NCI-H2171 (cell line): ENCODE measurements around the gene EGFL8.
A peak's percentile ranks its signal among the peaks of the same experiment; 100 is the strongest.
"Not testable (repeated sequence)": the region's sequence is repeated elsewhere in the genome, so short reads cannot be mapped to it uniquely, and the experiment has no call there.

Source experiments
- DNase-seq: peaks from one replicate; lab custom pipeline; 2025; lab: John Stamatoyannopoulos, UW

Gene EGFL8

DNA sequence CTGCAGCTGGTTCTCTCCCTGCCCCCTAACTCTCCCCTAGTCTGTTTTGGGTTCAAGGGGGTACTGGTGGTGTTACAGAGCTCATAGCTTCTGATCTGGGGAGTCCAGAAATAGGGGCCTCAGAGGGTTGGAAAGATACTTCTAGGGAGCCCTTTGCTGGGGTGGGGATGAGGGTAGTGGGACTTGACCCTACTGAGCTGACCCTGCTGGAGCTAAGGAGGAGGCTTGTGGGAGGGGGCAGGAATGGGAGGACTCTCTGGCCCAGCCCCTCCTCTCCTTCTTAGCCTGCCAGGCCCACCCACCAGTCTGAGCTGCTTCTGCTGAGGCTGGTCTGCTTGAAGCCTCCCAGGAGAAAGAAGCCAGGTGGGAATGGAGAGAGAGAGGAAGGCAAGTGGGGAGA, at the start of gene EGFL8:
Gene EGFL8, plus strand, starts transcription at position 301 of the 400 bp plus-strand sequence. CDS start 1,571 bp downstream, outside the sequence.
- no peak for DNase-seq

DNA sequence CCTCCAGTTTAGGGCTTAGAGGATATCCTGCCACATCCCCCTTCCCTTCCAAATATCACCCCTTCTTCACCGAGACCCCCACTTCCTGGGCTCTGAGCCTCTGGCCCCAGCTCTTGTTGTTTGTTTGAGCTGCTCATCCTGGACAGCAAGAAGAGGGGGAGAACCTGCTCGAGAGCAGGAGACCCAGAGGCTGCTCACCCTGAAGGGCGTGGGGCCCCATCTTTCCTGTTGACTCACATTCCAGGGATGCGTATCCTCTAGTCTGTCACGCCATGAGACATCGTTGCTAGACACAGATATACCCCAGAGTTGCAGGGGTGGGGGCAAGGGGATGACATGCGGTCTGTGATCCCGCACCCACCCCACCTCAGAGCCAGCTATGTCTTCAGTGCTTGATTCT, 49.6 kb upstream of the EGFL8 start:
- DNase-seq: no peak

- no peak for DNase-seq
Observed at GRCh38 chr6:32115623-32116022, 48.8 kb upstream of the EGFL8 start.

GRCh38 chr6:32116674-32117073, 47.7 kb upstream of the EGFL8 start:
- DNase-seq: no peak

GRCh38 chr6:32117461-32117860, 46.9 kb upstream of the EGFL8 start:
- no peak for DNase-seq

DNA sequence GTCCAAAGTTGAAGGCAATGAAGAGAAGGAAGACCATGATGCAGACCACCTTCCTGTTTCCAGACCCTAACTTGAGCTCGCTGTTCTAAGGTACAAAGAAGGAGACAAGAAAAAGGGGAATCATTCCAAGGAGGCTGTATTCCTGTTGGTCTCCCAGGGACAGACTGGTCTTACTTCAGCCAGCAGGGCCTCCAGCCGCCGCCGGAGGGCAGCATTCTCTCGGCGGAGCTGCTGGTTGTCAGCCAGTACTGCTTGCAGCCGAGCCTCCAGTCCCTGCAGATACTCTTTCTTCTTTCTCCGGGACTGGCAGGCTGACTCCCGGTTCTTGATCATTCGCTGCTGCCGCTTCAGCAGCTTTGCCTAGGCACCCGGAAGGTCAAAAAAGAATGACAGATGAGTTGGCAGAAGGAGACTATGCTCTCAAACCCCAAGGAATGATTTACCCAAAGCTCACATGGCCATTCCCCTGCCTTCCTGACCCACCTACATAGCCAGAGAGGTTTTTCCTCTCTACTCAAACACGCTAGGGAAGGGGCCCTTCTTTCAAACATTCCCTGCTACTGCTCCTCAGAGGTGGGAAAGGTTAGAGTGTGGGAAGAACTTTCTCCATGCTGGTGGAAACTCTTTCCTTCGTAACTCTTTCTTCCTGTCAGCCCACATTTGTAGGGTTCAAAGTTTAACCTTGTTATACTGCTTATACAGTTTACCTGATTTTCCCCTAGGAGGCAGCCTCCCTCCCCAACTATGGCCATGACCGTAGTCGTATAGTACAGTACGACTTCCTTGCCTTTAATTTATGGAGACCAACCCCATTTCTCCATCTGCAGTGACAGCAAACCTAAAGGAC, 45.4 kb upstream of the EGFL8 start:
- peak; percentile 47 for DNase-seq

DNA sequence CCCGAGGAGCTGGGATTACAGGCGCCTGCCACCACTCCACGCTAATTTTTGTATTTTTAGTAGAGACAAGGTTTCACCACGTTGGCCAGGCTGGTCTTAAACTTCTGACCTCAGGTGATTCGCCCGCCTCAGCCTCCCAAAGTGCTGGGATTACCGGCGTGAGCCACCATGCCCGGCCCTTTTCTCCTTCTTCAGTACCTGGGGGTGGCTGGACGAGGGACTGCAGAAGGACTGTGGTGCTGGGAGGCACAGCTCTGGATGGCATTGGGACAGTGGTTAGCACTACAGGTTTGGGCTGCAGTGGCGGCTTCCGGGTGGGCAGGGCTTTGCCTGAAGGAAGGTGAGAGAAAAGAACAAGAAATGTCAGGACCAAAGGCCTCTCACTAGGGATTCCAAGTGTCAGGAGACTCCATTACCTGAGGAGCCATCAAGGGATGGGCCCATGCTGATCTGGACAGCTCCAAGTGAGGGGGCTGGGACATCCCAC, 43.8 kb upstream of the EGFL8 start:
- no peak for DNase-seq

DNA sequence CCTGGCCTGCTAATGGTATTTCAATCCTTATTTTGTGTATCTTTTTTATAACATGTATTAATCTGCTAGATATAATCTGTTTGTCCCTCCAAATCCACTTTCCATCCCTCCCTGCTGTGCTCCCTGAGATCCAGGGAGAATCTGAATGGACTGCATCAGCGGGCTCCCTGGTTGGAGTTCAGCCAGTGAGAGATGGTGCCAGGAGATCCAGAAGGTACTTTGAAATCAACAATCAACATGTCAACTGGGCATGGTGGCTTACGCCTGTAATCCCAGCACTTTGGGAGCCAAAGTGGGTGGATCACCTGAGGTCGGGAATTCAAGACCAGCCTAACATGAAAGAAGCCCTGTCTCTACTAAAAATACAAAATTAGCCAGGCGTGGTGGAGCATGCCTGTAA, 40.7 kb upstream of the EGFL8 start:
- DNase-seq: no peak

- DNase-seq: no peak
Observed at GRCh38 chr6:32126880-32127279, 37.5 kb upstream of the EGFL8 start.

GRCh38 chr6:32127409-32127716, 37.0 kb upstream of the EGFL8 start:
- no peak for DNase-seq

DNA sequence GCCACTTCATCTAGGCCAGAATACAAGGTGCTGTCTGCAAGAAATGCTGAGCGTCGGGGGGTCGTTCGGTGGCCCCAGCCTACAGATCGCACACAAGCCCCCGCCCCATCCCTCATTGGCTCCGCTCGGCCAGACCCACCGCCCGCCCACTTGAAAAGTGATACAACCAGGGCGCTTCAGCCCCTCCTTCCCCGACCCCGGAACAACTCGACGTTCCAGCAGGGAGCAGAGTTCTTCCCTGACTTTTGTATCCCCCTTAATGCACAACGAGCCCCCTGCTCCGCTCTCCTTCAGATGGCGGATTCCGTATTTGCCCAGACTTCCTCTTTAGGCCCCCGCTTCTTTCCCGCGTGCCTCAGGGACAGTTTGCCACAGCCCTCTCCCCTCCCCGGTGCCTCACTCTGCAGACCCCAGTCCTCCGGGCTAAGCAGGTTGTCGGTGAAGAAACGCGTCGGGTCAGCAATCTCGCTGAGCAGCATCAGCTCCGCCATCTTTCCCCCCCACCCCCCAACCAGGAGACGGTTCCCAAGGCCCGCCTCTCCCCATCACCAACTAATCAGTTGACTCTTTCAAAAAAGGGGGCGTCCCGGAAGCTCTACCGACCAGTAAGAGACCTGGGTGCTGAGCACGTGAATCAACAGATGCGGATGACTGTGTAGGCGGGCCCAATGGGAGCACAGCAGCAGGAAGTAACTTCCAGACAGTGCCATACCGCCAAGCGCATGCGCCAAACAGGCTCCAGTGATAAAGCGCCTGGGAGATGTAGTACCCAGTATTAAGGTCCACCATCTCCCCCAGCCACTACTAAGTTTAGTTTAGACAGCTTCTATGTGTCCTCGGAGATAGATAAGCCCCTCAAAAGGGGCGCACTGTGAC, 36.4 kb upstream of the EGFL8 start, which contains the start of gene ATF6B:
Gene ATF6B, minus strand, starts transcription at position 530 of the 876 bp plus-strand sequence. Its CDS starts 39 bp downstream, at position 491.
- peak; percentile 99 for DNase-seq

DNA sequence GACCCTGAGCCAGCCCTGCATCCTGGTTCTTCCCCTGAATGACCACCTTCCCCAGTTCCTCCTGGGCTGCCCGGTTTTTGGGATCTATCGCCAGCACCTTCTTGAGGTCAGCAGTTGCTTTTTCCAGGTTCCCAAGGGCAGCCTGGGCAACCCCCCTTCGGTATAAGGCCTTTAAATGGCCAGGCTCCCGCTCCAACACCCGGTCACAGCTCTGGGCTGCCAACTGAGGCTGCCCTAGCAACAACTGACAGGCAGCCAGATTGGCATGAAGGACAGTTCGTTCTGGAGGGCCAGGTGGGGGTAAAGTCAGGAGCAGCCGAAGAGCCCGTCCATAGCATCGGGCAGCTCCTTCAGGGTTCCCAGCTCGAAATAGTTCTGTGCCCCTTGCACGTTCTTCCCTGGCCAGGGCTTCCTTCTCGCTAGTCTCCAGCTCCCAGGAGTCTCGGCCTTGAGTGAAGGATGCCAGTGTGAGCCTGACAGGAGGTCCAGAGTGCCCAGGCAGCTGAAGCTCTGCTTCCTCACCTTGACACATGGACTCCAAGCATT, 35.6 kb upstream of the EGFL8 start:
- no peak for DNase-seq

DNA sequence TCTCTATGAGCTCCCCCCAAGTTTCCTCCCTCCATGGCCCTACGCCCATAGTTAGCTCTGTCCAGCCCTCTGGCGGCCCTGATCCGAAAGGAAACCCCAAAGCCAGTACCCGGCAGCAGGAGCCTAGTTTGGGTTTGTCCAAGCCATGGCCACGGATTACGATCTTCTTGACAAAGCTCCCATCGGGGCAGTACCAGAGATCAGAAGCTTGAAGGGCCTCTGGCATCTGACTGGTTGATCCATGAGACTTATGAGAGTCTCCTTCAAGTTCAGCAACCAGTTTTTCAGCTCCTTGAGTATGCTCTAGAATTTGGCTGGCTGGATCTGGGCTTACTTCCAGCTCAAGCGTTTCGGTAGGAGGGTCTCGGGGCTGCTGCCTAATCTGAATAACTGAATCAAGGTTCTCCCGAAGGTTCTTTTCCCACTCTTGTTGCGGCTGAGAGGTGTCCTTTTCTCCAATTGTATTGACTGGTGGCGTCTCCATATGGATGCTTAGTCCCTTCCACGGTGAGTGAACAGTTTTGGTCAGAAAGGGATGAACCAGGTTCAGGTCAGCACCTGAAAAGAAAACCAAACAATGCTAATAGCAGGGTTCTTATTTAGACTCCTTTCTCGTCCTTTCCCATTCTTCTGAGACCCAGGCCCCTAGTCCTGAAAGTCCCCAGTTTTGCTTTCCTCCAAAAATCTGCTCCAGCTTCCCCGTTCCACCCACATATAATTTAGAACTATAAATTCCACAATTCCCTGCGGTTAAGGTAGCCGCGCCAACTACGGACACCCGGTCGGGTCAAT, 34.9 kb upstream of the EGFL8 start:
- DNase-seq: no peak

DNA sequence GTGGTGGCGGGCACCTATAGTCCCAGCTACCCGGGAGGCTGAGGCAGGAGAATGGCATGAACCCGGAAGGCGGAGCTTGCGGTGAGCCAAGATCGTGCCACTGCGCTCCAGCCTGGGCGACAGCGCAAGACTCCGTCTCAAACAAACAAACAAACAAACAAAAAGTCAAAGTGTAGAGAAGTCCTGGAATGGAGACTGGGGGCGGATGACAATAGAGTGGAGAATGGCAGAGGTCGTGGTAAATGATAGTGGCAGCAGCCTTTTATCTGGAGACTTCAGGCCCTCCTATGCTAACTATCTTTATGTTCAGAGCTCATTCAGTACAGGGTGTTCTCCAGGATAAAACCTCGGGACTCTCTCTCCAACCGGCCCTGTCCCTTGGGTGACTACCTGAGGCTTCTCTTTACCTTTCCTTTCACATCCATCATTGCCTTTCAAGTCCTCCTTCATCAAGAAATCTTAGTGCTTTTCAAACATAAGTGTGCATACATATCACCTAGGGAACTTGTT, 32.9 kb upstream of the EGFL8 start:
- no peak for DNase-seq

DNA sequence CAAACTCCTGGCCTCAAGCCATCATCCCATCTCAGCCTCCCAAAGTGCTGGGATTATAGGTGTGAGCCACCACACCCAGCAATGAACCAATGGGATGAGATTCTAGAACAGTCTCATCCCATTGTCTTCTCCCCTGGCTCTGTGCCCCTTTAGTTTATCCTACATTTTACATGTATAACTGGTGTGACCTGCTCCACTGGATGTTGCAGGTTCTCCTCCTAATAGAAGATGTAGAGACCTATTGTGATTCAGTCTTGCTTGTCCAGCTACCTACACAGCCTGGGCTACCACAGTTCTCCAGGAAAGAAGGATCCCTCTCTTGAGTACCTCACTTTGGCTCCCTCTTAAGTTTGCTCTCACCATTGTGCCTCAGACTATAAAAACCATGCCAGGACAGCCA, 32.3 kb upstream of the EGFL8 start:
- DNase-seq: no peak

DNA sequence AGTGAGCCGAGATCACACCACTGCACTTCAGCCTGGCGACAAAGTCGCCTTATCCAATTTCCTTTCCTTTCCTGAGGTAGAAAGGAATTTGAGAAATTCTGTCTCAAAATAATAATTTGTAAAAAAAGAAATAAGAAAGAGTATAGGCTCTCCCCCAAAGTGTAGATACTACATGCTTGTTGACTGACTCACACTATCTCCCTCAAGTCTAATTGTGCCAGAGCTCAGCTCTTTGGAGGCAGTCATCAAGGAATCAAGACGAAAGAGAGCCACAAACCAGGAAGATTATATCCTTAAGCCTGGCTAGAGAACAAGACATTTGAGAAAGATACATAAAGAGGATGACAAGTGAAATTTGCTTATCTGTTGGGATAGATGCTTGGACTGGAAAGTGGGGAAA, 30.6 kb upstream of the EGFL8 start:
- DNase-seq: no peak

GRCh38 chr6:32137454-32137853, 26.9 kb upstream of the EGFL8 start:
- no peak for DNase-seq

- DNase-seq: no peak
Observed at GRCh38 chr6:32139590-32139989, 24.8 kb upstream of the EGFL8 start.

DNA sequence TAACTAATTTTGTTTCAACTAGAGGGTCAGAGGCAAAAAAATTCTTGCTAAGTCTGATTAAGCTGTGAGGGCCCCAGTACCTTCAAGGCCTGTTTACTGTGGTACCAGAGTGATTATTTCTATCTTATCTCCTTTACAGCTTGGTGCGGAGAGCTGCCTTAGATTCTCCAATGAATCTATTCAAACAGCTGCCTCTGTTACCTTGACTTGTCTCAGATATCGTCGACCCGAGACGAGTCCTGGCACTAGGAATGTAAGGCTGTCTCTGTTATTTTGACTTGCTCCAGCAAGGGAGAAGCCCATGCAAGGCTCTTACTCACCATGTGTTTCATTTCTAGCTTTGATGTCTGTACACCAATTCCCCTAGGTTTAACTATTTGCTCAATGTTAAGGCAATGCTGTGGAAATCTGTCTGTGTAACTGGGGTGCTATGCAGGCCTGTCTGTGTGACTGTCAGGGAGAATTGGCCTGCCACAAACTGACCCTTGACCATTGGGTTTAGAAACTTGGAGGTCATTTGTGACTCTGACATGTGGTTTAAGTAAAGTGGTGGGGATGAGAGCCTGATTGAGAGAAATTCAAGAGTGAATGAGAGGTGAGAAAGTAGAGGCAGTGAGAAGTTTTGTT, 23.9 kb upstream of the EGFL8 start:
- no peak for DNase-seq

- not testable (repeated sequence) for DNase-seq
Observed at GRCh38 chr6:32144238-32144637, 20.2 kb upstream of the EGFL8 start.

DNA sequence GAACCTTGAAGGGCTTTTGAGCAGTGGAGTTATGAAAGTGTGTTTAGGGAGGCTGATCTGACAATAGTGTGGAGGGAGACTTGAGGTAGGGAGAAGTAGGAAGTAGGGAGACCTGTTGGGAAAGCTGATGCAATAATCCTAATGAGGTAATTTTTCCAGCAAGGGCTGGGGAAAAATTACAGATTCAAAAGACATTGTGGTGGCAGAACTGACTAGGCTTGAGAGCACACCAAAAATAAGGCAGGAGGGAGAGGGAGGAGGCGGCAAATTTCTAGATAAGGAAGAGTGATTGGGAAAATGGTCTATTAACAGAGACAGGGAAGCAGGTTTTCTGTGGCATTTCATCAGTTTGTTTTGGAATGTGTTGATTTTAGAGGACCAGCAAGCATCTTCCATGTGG, 18.1 kb upstream of the EGFL8 start:
- DNase-seq: no peak
